Neural progenitor cell (in vitro differentiated cells): Measurements from ENCODE around the gene NPC1. TPM values are rescaled to one million over a fixed set of nuclear protein-coding genes. Genes with fewer than 3 reads are reported as not detected.
"Not testable (repeated sequence)": the region's sequence is repeated elsewhere in the genome, so short reads cannot be mapped to it uniquely, and the experiment has no call there.

Source experiments
- DNase-seq: peaks from one replicate; pipeline ENCODE4 v3.0.0-alpha.2; 2016; ENCODE audit warnings: low spot score
- H2AFZ ChIP-seq: fragments of 200-600 bp; sonication (generic); replicated peaks from 2 replicates; pipeline ENCODE4 v1.6.1; 2016; ENCODE audit warnings: antibody characterized with exemption
- H3F3A ChIP-seq: fragments of 200-600 bp; sonication (generic); 2 replicates; pipeline ENCODE4 v1.6.1; 2016; ENCODE audit warnings: antibody characterized with exemption, low read depth
- H3K27ac ChIP-seq: fragments of 200-600 bp; sonication (generic); 2 replicates; pipeline ENCODE4 v1.5.1; 2016; ENCODE audit warnings: mild to moderate bottlenecking
- H3K27me3 ChIP-seq: fragments of 200-600 bp; sonication (generic); 2 replicates; pipeline ENCODE4 v1.6.1; 2016; ENCODE audit warnings: mild to moderate bottlenecking, moderate library complexity
- H3K36me3 ChIP-seq: fragments of 200-600 bp; sonication (generic); 2 replicates; pipeline ENCODE4 v1.5.1; 2016
- H3K4me1 ChIP-seq: fragments of 200-600 bp; sonication (generic); 2 replicates; pipeline ENCODE4 v1.6.1; 2016; ENCODE audit warnings: mixed run types
- H3K4me2 ChIP-seq: fragments of 200-600 bp; sonication (generic); 2 replicates; pipeline ENCODE4 v1.6.1; 2016
- H3K4me3 ChIP-seq: fragments of 200-600 bp; sonication (generic); 2 replicates; pipeline ENCODE4 v1.5.1; 2016
- H3K79me2 ChIP-seq: fragments of 200-600 bp; sonication (generic); 2 replicates; pipeline ENCODE4 v1.6.1; 2016; ENCODE audit warnings: low read depth
- H3K9ac ChIP-seq: fragments of 200-600 bp; sonication (generic); 2 replicates; pipeline ENCODE4 v1.6.1; 2016
- H3K9me3 ChIP-seq: fragments of 200-600 bp; sonication (generic); 2 replicates; pipeline ENCODE4 v1.5.1; 2016; ENCODE audit warnings: low read depth
- H4K20me1 ChIP-seq: fragments of 200-600 bp; sonication (generic); 2 replicates; pipeline ENCODE4 v1.6.1; 2016; ENCODE audit warnings: low read depth
- H3K27ac Mint-ChIP-seq: 3 replicates; pipeline ENCODE4 v1.8.0; 2021; ENCODE audit warnings: mixed read lengths
- H3K27me3 Mint-ChIP-seq: 2 replicates; pipeline ENCODE4 v1.8.0; 2022; ENCODE audit warnings: low read depth, mild to moderate bottlenecking, inconsistent platforms, moderate library complexity, mixed read lengths; ENCODE audit not compliant: insufficient read depth
- H3K36me3 Mint-ChIP-seq: 3 replicates; pipeline ENCODE4 v1.8.0; 2021; ENCODE audit warnings: mixed read lengths
- H3K4me1 Mint-ChIP-seq: 3 replicates; pipeline ENCODE4 v1.8.0; 2021; ENCODE audit warnings: mixed read lengths
- H3K4me3 Mint-ChIP-seq: 3 replicates; pipeline ENCODE4 v1.8.0; 2021; ENCODE audit warnings: mild to moderate bottlenecking, moderate library complexity, mixed read lengths
- H3K9me3 Mint-ChIP-seq: 3 replicates; pipeline ENCODE4 v1.8.0; 2020; ENCODE audit warnings: mixed read lengths
- EZH2 ChIP-seq: fragments of 200-600 bp; sonication (generic); IDR thresholded peaks from 2 replicates; pipeline ENCODE4 v1.6.1; 2017; ENCODE audit warnings: antibody characterized with exemption, mild to moderate bottlenecking, moderate library complexity
- EZH2phosphoT487 ChIP-seq: fragments of 200-600 bp; sonication (generic); IDR thresholded peaks from 2 replicates; pipeline ENCODE4 v1.6.1; 2017; ENCODE audit warnings: antibody characterized with exemption
- total RNA-seq: library from RNA; depleted of rRNA; stranded (reverse); fragments of >200 nt; gene quantifications from 2 replicates; pipeline ENCODE4 v1.2.3, GENCODE V29; 2015; ENCODE audit warnings: low replicate concordance
- TF ChIP-seq, protein P1 (sequence below): fragments of 200-600 bp; sonication (generic); IDR thresholded peaks from 2 replicates; pipeline ENCODE4 v1.5.1; 2017; ENCODE audit warnings: antibody characterized with exemption, mild to moderate bottlenecking

The NPC1 gene
- total RNA-seq, 1 donor from 2014 or later, result 20.9 TPM

DNA sequence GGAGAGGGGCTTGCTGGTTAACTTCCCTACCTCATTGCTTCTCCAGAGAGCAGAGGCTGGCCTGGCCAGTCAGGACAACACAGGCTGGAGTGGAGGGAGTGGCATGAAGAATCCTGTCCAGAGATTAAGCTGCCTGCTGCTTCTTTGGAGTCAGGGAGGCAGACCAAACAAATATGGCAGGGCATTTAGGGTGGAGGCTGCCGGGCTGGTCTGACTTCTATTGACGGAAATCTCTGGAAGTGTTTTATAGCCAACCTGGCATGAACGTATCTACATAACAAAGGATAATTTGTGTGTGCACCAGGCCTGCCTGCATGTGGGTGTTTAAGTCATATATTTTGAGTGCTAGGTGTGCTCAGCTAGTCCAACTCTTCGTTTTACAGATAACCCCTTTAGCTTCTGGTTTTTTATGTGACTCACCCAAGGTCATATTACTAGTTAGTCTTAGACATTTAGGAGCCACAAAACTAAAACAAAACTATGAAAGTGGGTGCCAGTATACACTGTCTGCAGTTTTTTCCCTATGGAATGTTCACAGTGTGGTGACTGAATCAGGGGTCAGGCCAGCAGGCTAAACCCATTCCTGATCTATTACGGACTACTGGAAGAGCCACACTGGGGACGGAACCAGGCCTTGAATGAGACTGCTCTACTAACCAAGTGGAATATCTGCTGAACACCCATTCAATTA, 5.5 kb downstream of the NPC1 start:
- Histone ChIP-seq H3K9ac (no peak overlapping the region), H3K79me2 (peaks cover 68% of the 10 kb centered on the region), H4K20me1 (peaks cover 16% of the 10 kb centered on the region), H3F3A (peaks cover 12% of the 10 kb centered on the region), H3K27me3 (no peaks in the 10 kb centered on the region), H3K9me3 (no peaks in the 10 kb centered on the region), H3K4me1 (peaks cover 34% of the 10 kb centered on the region), H2AFZ (no peak overlapping the region), H3K27ac (no peak overlapping the region), H3K4me3 (no peak overlapping the region), H3K4me2 (no peak overlapping the region), H3K36me3 (no peaks in the 10 kb centered on the region)
- no peak overlapping the region for H3K27ac Mint-ChIP-seq
- H3K9me3 Mint-ChIP-seq, result no peaks in the 10 kb centered on the region
- peaks cover 15% of the 10 kb centered on the region for H3K36me3 Mint-ChIP-seq
- peaks cover 3% of the 10 kb centered on the region for H3K27me3 Mint-ChIP-seq
- peaks cover 49% of the 10 kb centered on the region for H3K4me1 Mint-ChIP-seq
- TF ChIP-seq EZH2phosphoT487, result no peak
- no peak for TF ChIP-seq EZH2
- TF ChIP-seq, protein P1, sequence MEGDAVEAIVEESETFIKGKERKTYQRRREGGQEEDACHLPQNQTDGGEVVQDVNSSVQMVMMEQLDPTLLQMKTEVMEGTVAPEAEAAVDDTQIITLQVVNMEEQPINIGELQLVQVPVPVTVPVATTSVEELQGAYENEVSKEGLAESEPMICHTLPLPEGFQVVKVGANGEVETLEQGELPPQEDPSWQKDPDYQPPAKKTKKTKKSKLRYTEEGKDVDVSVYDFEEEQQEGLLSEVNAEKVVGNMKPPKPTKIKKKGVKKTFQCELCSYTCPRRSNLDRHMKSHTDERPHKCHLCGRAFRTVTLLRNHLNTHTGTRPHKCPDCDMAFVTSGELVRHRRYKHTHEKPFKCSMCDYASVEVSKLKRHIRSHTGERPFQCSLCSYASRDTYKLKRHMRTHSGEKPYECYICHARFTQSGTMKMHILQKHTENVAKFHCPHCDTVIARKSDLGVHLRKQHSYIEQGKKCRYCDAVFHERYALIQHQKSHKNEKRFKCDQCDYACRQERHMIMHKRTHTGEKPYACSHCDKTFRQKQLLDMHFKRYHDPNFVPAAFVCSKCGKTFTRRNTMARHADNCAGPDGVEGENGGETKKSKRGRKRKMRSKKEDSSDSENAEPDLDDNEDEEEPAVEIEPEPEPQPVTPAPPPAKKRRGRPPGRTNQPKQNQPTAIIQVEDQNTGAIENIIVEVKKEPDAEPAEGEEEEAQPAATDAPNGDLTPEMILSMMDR, result no peak
- H3K4me3 Mint-ChIP-seq, result no peak overlapping the region
- no peak for DNase-seq

DNA sequence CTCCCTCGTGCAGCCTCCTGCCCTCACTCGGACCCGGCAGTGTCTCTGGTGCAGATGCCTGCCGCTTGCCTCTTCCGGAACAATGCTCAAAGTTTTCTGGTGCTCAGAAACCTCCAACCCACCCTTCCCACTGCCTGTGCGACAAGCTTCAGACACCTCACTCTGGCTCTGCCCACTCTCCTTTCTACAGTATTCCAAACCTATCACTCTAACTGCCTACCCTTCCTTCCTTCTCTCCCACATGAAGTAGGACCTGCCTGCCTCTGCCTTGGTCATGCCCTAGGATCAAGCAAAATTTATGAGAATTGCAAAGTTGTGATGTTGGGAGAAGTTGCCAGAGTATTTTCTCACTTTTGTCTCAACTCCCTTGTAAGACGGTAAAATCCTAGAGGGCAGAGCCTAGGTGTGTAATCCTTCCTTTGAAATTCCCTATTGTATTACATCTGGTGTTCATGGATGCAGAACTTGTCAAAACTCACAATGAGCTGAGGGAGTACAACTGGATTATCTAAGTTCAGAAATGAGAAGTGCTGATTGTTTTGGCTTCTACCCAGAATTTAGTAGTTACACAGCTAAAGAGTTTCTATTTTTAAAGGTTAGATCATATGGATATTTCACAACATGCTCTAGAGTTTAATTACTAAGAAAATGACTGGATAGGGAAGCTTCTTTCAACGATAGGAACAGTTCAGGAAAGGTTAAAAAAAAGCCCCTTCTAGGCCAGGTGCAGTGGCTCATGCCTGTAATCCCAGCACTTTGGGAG, 7.2 kb downstream of the NPC1 start:
- peak overlapping the region; percentile 4 for H3K4me3 Mint-ChIP-seq
- Histone ChIP-seq H4K20me1 (peaks cover 8% of the 10 kb centered on the region), H3K36me3 (no peaks in the 10 kb centered on the region), H3K27me3 (no peaks in the 10 kb centered on the region), H3K4me3 (no peak overlapping the region), H3K9ac (no peak overlapping the region), H2AFZ (no peak overlapping the region), H3K4me2 (no peak overlapping the region), H3K79me2 (peaks cover 51% of the 10 kb centered on the region), H3K9me3 (no peaks in the 10 kb centered on the region), H3F3A (peaks cover 4% of the 10 kb centered on the region), H3K4me1 (peaks cover 23% of the 10 kb centered on the region), H3K27ac (no peak overlapping the region)
- DNase-seq, result no peak
- no peaks in the 10 kb centered on the region for H3K9me3 Mint-ChIP-seq
- peaks cover 15% of the 10 kb centered on the region for H3K36me3 Mint-ChIP-seq
- peaks cover 2% of the 10 kb centered on the region for H3K27me3 Mint-ChIP-seq
- TF ChIP-seq EZH2 (no peak), EZH2phosphoT487 (no peak)
- TF ChIP-seq, protein P1, result no peak
- H3K27ac Mint-ChIP-seq, result no peak overlapping the region
- H3K4me1 Mint-ChIP-seq, result peaks cover 37% of the 10 kb centered on the region

DNA sequence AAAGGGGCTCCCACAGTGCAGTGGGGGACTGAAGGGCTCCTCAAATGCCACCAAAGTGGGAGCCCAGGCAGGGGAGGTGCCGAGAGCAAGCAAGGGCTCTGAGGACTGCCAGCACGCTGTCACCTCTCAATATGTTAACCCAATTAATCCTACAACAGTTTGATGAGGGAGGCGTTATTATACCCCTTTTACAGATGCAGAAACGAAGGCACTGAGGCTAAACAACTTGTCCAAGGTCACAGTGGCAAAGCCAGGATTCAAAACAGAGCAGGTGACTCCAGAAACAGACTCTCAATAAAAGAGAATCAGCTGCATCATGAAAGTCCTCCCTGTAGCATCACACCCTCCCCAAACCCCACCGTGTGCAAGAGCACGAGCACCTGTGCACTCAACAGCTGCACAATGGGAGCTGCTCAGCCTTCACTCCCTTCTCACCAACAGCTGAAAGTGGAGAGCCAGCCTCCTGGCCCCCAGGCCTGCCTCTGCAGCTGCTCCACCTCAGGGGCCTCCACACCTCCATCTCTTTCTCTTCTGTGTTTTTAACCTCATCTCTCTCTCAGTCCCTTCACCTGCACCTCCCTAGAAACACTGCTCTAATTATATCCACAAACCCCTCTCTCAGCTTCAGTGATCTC, 8.1 kb downstream of the NPC1 start:
- no peak for DNase-seq
- H3K9me3 ChIP-seq, result no peaks in the 10 kb centered on the region
- Mint-ChIP-seq H3K9me3 (no peaks in the 10 kb centered on the region), H3K27ac (no peak overlapping the region), H3K27me3 (peaks cover 2% of the 10 kb centered on the region), H3K4me1 (peaks cover 28% of the 10 kb centered on the region), H3K36me3 (peaks cover 15% of the 10 kb centered on the region), H3K4me3 (peak overlapping the region; percentile 4)
- no peaks in the 10 kb centered on the region for H3K27me3 ChIP-seq
- H3K36me3 ChIP-seq, result no peaks in the 10 kb centered on the region
- peaks cover 43% of the 10 kb centered on the region for H3K79me2 ChIP-seq
- H3K27ac ChIP-seq, result no peak overlapping the region
- H3K9ac ChIP-seq, result no peak overlapping the region
- peaks cover 4% of the 10 kb centered on the region for H3F3A ChIP-seq
- no peak overlapping the region for H2AFZ ChIP-seq
- TF ChIP-seq EZH2phosphoT487 (no peak), EZH2 (no peak)
- TF ChIP-seq, protein P1, result no peak
- H4K20me1 ChIP-seq, result peaks cover 8% of the 10 kb centered on the region
- H3K4me3 ChIP-seq, result no peak overlapping the region
- peaks cover 14% of the 10 kb centered on the region for H3K4me1 ChIP-seq
- H3K4me2 ChIP-seq, result no peak overlapping the region

DNA sequence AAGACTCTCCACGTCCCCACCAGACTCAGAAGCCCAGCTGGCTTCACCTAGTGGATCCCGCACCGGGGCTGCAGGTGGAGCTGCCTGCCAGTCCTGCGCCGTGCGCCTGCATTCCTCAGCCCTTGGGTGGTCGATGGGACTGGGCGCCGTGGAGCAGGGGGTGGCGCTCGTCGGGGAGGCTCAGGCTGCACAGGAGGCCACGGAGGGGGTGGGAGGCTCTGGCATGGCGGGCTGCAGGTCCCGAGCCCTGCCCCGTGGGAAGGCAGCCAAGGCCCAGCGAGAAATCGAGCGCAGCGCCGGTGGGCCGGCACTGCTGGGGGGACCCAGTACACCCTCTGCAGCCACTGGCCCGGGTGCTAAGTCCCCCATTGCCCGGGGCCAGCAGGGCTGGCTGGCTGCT, 8.8 kb downstream of the NPC1 start:
- H3K9ac ChIP-seq, H3K9me3 Mint-ChIP-seq, H3K4me3 ChIP-seq, H3K4me3 Mint-ChIP-seq, H3K27ac Mint-ChIP-seq, H3K36me3 ChIP-seq, H3K4me2 ChIP-seq, H3K9me3 ChIP-seq, H2AFZ ChIP-seq, H4K20me1 ChIP-seq, H3K27me3 Mint-ChIP-seq, H3K27me3 ChIP-seq, DNase-seq, H3K27ac ChIP-seq, H3F3A ChIP-seq: not testable (repeated sequence)
- peaks cover 12% of the 10 kb centered on the region for H3K4me1 ChIP-seq
- Mint-ChIP-seq H3K36me3 (peaks cover 15% of the 10 kb centered on the region), H3K4me1 (peaks cover 26% of the 10 kb centered on the region)
- peaks cover 37% of the 10 kb centered on the region for H3K79me2 ChIP-seq
